OCI-M2 (cell line): ENCODE results near the gene FAM171A1.
A peak's percentile ranks its signal among the peaks of the same experiment; 100 is the strongest.
"Not testable (repeated sequence)": the region's sequence is repeated elsewhere in the genome, so short reads cannot be mapped to it uniquely, and the experiment has no call there.

Experiments used
- DNase-seq: peaks from one replicate; lab custom pipeline; 2025; ENCODE audit not compliant: unreplicated experiment; lab: John Stamatoyannopoulos, UW

The FAM171A1 gene

GRCh38 chr10:15213461-15213861 is 157.6 kb downstream of the FAM171A1 start:
- DNase-seq, result no peak

GRCh38 chr10:15211464-15211979 is 159.6 kb downstream of the FAM171A1 start:
- DNase-seq, result no peak

- DNase-seq, result no peak
Observed at GRCh38 chr10:15210521-15210920, 160.6 kb downstream of the FAM171A1 start.

- DNase-seq, result peak; percentile 6
Observed at GRCh38 chr10:15209827-15210509, 161.1 kb downstream of the FAM171A1 start.

- DNase-seq, result no peak
Observed at GRCh38 chr10:15208221-15208620, 162.9 kb downstream of the FAM171A1 start.

GRCh38 chr10:15207410-15207809 is 163.7 kb downstream of the FAM171A1 start:
- not testable (repeated sequence) for DNase-seq

GRCh38 chr10:15202639-15203038 is 168.4 kb downstream of the FAM171A1 start:
- no peak for DNase-seq

- not testable (repeated sequence) for DNase-seq
Observed at GRCh38 chr10:15202301-15202621, 168.8 kb downstream of the FAM171A1 start.

- no peak for DNase-seq
Observed at GRCh38 chr10:15201589-15202300, 169.3 kb downstream of the FAM171A1 start.

GRCh38 chr10:15200626-15201025 is 170.5 kb downstream of the FAM171A1 start:
- DNase-seq, result no peak

- no peak for DNase-seq
Observed at GRCh38 chr10:15197911-15198310, 173.2 kb downstream of the FAM171A1 start.

GRCh38 chr10:15197276-15197675 is 173.8 kb downstream of the FAM171A1 start:
- no peak for DNase-seq

GRCh38 chr10:15196021-15196834 is 174.9 kb downstream of the FAM171A1 start:
- no peak for DNase-seq

- no peak for DNase-seq
Observed at GRCh38 chr10:15189133-15189885, 181.8 kb downstream of the FAM171A1 start.

- DNase-seq, result no peak
Observed at GRCh38 chr10:15188603-15189002, 182.5 kb downstream of the FAM171A1 start.

- no peak for DNase-seq
Observed at GRCh38 chr10:15183689-15184481, 187.2 kb downstream of the FAM171A1 start.

- DNase-seq, result no peak
Observed at GRCh38 chr10:15182540-15183207, 188.4 kb downstream of the FAM171A1 start.

- no peak for DNase-seq
Observed at GRCh38 chr10:15181576-15182156, 189.4 kb downstream of the FAM171A1 start.

GRCh38 chr10:15180736-15181135 is 190.4 kb downstream of the FAM171A1 start:
- no peak for DNase-seq
